HEK293 (cell line): ENCODE measurements around the gene TSPAN2.

Source experiments
- CTCF ChIA-PET: fragments of 350-600 bp; formaldehyde crosslinking; extraction: SDS; loops from one replicate; lab custom pipeline; 2021; ENCODE audit warnings: antibody characterized with exemption; lab: Yijun Ruan, JAX
- POLR2A ChIA-PET: fragments of 300-600 bp; formaldehyde crosslinking; extraction: SDS; loops from one replicate; lab custom pipeline; 2020; ENCODE audit warnings: antibody characterized with exemption, inconsistent platforms; lab: Yijun Ruan, JAX
- H3K27ac ChIP-seq: fragments of 200-500 bp; sonication (Bioruptor generic); 2 replicates; pipeline ENCODE4 v1.5.1; 2014; ENCODE audit warnings: low read depth, low read length, control low read depth, inconsistent platforms; ENCODE audit errors: extremely low read depth
- H3K36me3 ChIP-seq, 2 experiments: fragments of 200-500 bp in 1 of 2; sonication (Bioruptor generic) in 1 of 2; 1 replicate in 1 of 2; 2 replicates in 1 of 2; pipeline ENCODE4 v1.5.1; 2014 to 2017; ENCODE audit warnings: inconsistent platforms in 2 of 2, low read length in 2 of 2; ENCODE audit not compliant: control insufficient read depth in 2 of 2, insufficient read depth in 1 of 2
- H3K4me1 ChIP-seq: fragments of 200-500 bp; sonication (Bioruptor generic); 2 replicates; pipeline ENCODE4 v1.5.1; 2014; ENCODE audit warnings: mild to moderate bottlenecking, low read length, inconsistent platforms; ENCODE audit not compliant: control insufficient read depth, insufficient read depth
- H3K4me3 ChIP-seq: 2 replicates; pipeline ENCODE4 v1.5.1; 2011; ENCODE audit warnings: low read depth, mild to moderate bottlenecking, control low read depth, low read length, moderate library complexity
- H3K9me3 ChIP-seq: fragments of 200-500 bp; sonication (Bioruptor generic); 2 replicates; pipeline ENCODE4 v1.5.1; 2014; ENCODE audit warnings: low read depth, low read length, inconsistent platforms; ENCODE audit not compliant: control insufficient read depth, insufficient read depth
- BCL11A ChIP-seq: fragments of 450-650 bp; formaldehyde crosslinking; IDR thresholded peaks from 2 replicates; pipeline ENCODE4 v1.5.1; 2016; ENCODE audit warnings: low read depth, missing biosample characterization, missing genetic modification characterization
- GLI4 ChIP-seq: fragments of 450-650 bp; formaldehyde crosslinking; IDR thresholded peaks from 2 replicates; pipeline ENCODE4 v1.5.1; 2016; ENCODE audit warnings: missing biosample characterization, missing genetic modification characterization
- GLIS1 ChIP-seq: fragments of 450-650 bp; formaldehyde crosslinking; IDR thresholded peaks from 2 replicates; pipeline ENCODE4 v1.5.1; 2016; ENCODE audit warnings: missing biosample characterization, missing genetic modification characterization
- SCRT1 ChIP-seq: fragments of 450-650 bp; formaldehyde crosslinking; IDR thresholded peaks from 2 replicates; pipeline ENCODE4 v1.5.1; 2016; ENCODE audit warnings: missing biosample characterization, missing genetic modification characterization, borderline replicate concordance
- ZBTB1 ChIP-seq: fragments of 450-650 bp; formaldehyde crosslinking; IDR thresholded peaks from 2 replicates; pipeline ENCODE4 v1.5.1; 2016; ENCODE audit warnings: missing biosample characterization, missing genetic modification characterization
- ZBTB21 ChIP-seq: fragments of 450-650 bp; formaldehyde crosslinking; IDR thresholded peaks from 2 replicates; pipeline ENCODE4 v1.5.1; 2017; ENCODE audit warnings: missing biosample characterization, missing genetic modification characterization
- ZIC2 ChIP-seq: fragments of 450-650 bp; formaldehyde crosslinking; IDR thresholded peaks from 2 replicates; pipeline ENCODE4 v1.5.1; 2016; ENCODE audit warnings: missing biosample characterization, missing genetic modification characterization
- ZNF133 ChIP-seq: fragments of 450-650 bp; formaldehyde crosslinking; IDR thresholded peaks from 2 replicates; pipeline ENCODE4 v1.5.1; 2016; ENCODE audit warnings: missing biosample characterization, missing genetic modification characterization
- ZNF302 ChIP-seq: fragments of 450-650 bp; formaldehyde crosslinking; IDR thresholded peaks from 2 replicates; pipeline ENCODE4 v1.5.1; 2016; ENCODE audit warnings: missing biosample characterization, missing genetic modification characterization, low read depth
- ZNF335 ChIP-seq: fragments of 450-650 bp; formaldehyde crosslinking; conservative IDR thresholded peaks from 2 replicates; pipeline ENCODE4 v1.5.1; 2016; ENCODE audit warnings: missing biosample characterization, missing genetic modification characterization
- ZNF354C ChIP-seq: fragments of 450-650 bp; formaldehyde crosslinking; IDR thresholded peaks from 2 replicates; pipeline ENCODE4 v1.5.1; 2016; ENCODE audit warnings: missing biosample characterization, missing genetic modification characterization, low read depth, borderline replicate concordance
- ZNF394 ChIP-seq: fragments of 450-650 bp; formaldehyde crosslinking; IDR thresholded peaks from 2 replicates; pipeline ENCODE4 v1.5.1; 2016; ENCODE audit warnings: missing biosample characterization, missing genetic modification characterization, mild to moderate bottlenecking, moderate library complexity, borderline replicate concordance
- ZNF426 ChIP-seq: fragments of 450-650 bp; formaldehyde crosslinking; IDR thresholded peaks from 2 replicates; pipeline ENCODE4 v1.5.1; 2017; ENCODE audit warnings: missing biosample characterization, missing genetic modification characterization, mild to moderate bottlenecking, inconsistent platforms, moderate library complexity
- ZNF433 ChIP-seq: fragments of 450-650 bp; formaldehyde crosslinking; IDR thresholded peaks from 2 replicates; pipeline ENCODE4 v1.5.1; 2016; ENCODE audit warnings: missing biosample characterization, missing genetic modification characterization, low read depth
- ZNF473 ChIP-seq: fragments of 450-650 bp; formaldehyde crosslinking; IDR thresholded peaks from 2 replicates; pipeline ENCODE4 v1.5.1; 2017; ENCODE audit warnings: missing biosample characterization, missing genetic modification characterization
- ZNF501 ChIP-seq: fragments of 450-650 bp; formaldehyde crosslinking; IDR thresholded peaks from 2 replicates; pipeline ENCODE4 v1.5.1; 2016; ENCODE audit warnings: missing biosample characterization, missing genetic modification characterization
- ZNF529 ChIP-seq: fragments of 450-650 bp; formaldehyde crosslinking; IDR thresholded peaks from 2 replicates; pipeline ENCODE4 v1.5.1; 2017; ENCODE audit warnings: missing genetic modification characterization, missing biosample characterization; ENCODE audit not compliant: insufficient replicate concordance
- ZNF555 ChIP-seq: fragments of 450-650 bp; formaldehyde crosslinking; conservative IDR thresholded peaks from 2 replicates; pipeline ENCODE4 v1.5.1; 2017; ENCODE audit warnings: missing biosample characterization, mild to moderate bottlenecking, missing genetic modification characterization, inconsistent platforms
- ZNF585B ChIP-seq: fragments of 450-650 bp; formaldehyde crosslinking; IDR thresholded peaks from 2 replicates; pipeline ENCODE4 v1.5.1; 2016; ENCODE audit warnings: missing biosample characterization, missing genetic modification characterization
- ZNF654 ChIP-seq: fragments of 450-650 bp; formaldehyde crosslinking; IDR thresholded peaks from 2 replicates; pipeline ENCODE4 v1.5.1; 2016; ENCODE audit warnings: low read depth, missing biosample characterization, missing genetic modification characterization
- TF ChIP-seq, protein P1 (sequence below): fragments of 450-650 bp; formaldehyde crosslinking; IDR thresholded peaks from 2 replicates; pipeline ENCODE4 v1.5.1; 2016; ENCODE audit warnings: missing biosample characterization, missing genetic modification characterization
- TF ChIP-seq, protein P2 (sequence below): fragments of 450-650 bp; formaldehyde crosslinking; IDR thresholded peaks from 2 replicates; pipeline ENCODE4 v1.5.1; 2016; ENCODE audit warnings: missing biosample characterization, missing genetic modification characterization, low read depth
- TF ChIP-seq, protein P3 (sequence below): fragments of 450-650 bp; formaldehyde crosslinking; IDR thresholded peaks from 2 replicates; pipeline ENCODE4 v1.5.1; 2016; ENCODE audit warnings: missing biosample characterization, missing genetic modification characterization
- TF ChIP-seq, protein P4 (sequence below): sonication (generic); formaldehyde crosslinking; IDR thresholded peaks from 2 replicates; pipeline ENCODE4 v1.8.1; 2022; ENCODE audit warnings: mild to moderate bottlenecking, moderate library complexity, missing genetic modification reagents

TSPAN2 gene

DNA sequence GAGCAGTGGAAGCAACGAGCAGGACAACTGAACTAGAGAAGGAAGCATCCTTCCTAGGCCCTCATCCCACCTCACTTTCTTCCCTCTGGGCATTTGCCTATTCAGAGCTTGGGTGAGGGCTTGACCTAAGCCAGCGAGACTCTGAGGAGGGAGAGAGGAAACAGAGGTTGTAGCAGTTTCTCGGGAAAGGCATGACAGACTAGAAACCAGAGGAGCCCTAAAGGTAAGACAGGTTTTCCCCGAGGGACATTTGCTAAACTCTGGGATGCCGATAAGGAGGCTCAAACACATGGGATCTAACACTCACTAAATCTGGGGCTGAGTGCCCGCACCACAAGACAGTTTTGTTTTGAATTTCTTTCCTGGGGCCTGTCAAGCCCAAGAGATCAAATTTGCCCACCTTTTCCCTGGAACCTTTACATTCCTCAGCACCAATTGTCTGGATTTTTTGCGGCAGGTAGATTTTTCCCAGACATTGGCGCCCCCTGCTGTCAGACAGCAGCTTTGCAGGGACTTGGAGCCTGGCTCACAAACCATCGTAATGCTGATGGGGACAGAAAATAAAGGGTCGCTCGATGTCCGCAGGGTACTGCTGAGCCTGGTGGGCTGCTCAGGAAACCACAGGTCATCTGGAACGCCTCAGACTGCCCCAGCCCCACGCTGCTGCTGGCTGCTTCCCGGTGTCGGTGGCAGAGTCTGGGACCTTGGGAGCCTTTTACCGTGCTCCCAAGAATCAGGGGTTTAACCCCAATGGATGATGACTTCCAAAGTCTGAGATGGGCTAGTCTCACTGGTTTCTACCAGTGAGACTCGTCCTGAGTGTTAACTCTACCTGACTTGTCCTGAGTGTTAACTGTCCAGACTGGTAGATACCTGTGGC lies 23.4 kb upstream of the TSPAN2 start (continued):
- no peak for TF ChIP-seq ZNF335 (tag by site-specific recombination)
- TF ChIP-seq ZNF133 (tag by site-specific recombination) = no peak
- TF ChIP-seq BCL11A = no peak
- no peak for TF ChIP-seq ZBTB1 (tag by site-specific recombination)
- TF ChIP-seq ZNF302 (tag by site-specific recombination) = no peak
- TF ChIP-seq ZIC2 (tag by site-specific recombination) = no peak
- no peak for TF ChIP-seq ZNF585B
- TF ChIP-seq ZNF433 (tag by site-specific recombination) = no peak
- TF ChIP-seq ZNF654 (tag by site-specific recombination) = peak; percentile 77
- TF ChIP-seq ZNF501 (tag by site-specific recombination) = no peak
- TF ChIP-seq, protein P1, sequence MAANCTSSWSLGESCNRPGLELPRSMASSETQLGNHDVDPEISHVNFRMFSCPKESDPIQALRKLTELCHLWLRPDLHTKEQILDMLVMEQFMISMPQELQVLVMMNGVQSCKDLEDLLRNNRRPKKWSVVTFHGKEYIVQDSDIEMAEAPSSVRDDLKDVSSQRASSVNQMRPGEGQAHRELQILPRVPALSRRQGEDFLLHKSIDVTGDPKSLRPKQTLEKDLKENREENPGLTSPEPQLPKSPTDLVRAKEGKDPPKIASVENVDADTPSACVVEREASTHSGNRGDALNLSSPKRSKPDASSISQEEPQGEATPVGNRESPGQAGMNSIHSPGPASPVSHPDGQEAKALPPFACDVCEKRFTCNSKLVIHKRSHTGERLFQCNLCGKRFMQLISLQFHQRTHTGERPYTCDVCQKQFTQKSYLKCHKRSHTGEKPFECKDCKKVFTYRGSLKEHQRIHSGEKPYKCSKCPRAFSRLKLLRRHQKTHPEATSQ (tag by site-specific recombination) = no peak
- no peak for TF ChIP-seq ZNF354C (tag by site-specific recombination)
- no peak for TF ChIP-seq ZBTB21
- TF ChIP-seq GLI4 (tag by site-specific recombination) = no peak

DNA sequence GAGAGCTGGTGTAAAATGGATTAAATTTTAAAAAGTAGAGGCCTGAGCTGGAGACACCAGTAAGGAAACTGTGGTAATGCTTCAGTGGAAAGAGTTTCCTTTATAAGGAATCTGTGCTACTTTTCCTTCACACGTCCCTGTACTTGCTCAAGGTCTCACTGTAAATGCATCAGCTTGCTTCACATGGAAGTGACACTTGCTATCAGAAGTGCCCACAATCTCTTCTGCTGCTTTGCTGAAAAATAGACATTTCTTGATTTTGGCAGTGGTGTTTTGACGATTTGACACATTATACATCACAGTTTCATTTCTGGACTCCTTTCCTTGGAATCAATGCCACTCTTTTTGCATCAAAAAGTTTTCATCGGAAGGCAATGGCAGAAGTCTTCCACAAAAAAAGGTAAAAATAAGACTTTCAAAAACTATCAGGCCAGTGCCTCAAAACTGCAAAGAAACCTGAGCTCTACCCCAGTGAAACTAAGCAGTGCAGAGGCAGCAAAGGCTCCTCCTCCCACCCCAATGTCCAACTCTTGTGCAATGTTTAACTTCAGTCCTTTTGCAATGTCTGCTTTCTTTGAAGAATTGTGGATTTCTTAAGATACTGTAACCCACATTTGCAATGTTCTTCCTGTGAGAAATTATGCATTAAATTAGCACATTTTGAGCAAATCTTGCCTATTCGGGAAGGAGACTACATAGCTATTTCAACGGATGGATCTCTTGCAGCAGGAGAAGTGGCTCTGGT lies 18.4 kb upstream of the TSPAN2 start:
- Histone ChIP-seq H3K36me3 (no peaks in the 10 kb centered on the region), H3K27ac (no peak overlapping the region), H3K9me3 (no peaks in the 10 kb centered on the region), H3K4me3 (no peak overlapping the region), H3K4me1 (no peaks in the 10 kb centered on the region)
- ChIA-PET CTCF (interaction anchor here (0.5 to 1.2 kb wide), 4 partner anchors 11 to 767 kb away, joined by 3 to 4 read pairs (median 3); no protein-coding TSS in a partner anchor), POLR2A (no interaction called here)
- TF ChIP-seq, protein P2, sequence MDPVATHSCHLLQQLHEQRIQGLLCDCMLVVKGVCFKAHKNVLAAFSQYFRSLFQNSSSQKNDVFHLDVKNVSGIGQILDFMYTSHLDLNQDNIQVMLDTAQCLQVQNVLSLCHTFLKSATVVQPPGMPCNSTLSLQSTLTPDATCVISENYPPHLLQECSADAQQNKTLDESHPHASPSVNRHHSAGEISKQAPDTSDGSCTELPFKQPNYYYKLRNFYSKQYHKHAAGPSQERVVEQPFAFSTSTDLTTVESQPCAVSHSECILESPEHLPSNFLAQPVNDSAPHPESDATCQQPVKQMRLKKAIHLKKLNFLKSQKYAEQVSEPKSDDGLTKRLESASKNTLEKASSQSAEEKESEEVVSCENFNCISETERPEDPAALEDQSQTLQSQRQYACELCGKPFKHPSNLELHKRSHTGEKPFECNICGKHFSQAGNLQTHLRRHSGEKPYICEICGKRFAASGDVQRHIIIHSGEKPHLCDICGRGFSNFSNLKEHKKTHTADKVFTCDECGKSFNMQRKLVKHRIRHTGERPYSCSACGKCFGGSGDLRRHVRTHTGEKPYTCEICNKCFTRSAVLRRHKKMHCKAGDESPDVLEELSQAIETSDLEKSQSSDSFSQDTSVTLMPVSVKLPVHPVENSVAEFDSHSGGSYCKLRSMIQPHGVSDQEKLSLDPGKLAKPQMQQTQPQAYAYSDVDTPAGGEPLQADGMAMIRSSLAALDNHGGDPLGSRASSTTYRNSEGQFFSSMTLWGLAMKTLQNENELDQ = no peak
- TF ChIP-seq ZNF473 = no peak
- TF ChIP-seq ZNF426 (tag by site-specific recombination) = no peak
- TF ChIP-seq, protein P3, sequence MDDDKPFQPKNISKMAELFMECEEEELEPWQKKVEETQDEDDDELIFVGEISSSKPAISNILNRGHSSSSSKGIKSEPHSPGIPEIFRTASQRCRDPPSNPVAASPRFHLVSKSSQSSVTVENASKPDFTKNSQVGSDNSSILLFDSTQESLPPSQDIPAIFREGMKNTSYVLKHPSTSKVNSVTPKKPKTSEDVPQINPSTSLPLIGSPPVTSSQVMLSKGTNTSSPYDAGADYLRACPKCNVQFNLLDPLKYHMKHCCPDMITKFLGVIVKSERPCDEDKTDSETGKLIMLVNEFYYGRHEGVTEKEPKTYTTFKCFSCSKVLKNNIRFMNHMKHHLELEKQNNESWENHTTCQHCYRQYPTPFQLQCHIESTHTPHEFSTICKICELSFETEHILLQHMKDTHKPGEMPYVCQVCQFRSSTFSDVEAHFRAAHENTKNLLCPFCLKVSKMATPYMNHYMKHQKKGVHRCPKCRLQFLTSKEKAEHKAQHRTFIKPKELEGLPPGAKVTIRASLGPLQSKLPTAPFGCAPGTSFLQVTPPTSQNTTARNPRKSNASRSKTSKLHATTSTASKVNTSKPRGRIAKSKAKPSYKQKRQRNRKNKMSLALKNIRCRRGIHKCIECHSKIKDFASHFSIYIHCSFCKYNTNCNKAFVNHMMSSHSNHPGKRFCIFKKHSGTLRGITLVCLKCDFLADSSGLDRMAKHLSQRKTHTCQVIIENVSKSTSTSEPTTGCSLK (tag by site-specific recombination) = no peak
- no peak for TF ChIP-seq ZNF555 (tag by site-specific recombination)
- no peak for TF ChIP-seq GLIS1 (tag by site-specific recombination)
- TF ChIP-seq, protein P4, sequence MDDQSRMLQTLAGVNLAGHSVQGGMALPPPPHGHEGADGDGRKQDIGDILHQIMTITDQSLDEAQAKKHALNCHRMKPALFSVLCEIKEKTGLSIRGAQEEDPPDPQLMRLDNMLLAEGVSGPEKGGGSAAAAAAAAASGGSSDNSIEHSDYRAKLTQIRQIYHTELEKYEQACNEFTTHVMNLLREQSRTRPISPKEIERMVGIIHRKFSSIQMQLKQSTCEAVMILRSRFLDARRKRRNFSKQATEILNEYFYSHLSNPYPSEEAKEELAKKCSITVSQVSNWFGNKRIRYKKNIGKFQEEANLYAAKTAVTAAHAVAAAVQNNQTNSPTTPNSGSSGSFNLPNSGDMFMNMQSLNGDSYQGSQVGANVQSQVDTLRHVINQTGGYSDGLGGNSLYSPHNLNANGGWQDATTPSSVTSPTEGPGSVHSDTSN (CRISPR knock-in tag) = no peak
- no peak for TF ChIP-seq ZNF529 (tag by site-specific recombination)
- TF ChIP-seq SCRT1 = no peak
- TF ChIP-seq ZNF354C (tag by site-specific recombination) = no peak
- no peak for TF ChIP-seq ZNF394
